ENCODE measurements around the gene SELENOF. TPM values are rescaled to one million over a fixed set of nuclear protein-coding genes. Genes with fewer than 3 reads are reported as not detected.

Gene SELENOF
- total and polyA plus RNA-seq, 2 donors (not counting 1 experiment from before 2014, with no cell fraction given): 207 to 351 TPM

DNA sequence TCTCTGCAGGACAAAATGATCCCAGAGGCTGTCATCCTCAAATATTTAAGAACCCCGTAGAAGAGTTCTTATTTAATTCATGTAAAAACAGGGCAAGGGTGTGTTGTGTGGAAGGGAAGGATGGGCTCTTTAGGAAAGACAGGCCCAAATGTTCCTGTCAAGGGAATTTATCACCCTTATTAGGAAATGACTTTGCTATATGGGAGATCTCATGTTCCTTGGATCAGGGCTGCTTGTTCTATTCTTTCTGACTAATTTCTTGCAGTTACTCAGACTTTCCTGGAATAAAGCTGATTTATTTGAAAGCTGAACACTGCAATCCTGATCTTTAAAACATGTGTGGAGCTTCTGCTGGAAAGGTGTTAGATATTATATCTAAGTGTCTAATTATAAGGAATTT lies 72.8 kb downstream of the SELENOF start:
- no peak overlapping the region for H2AFZ ChIP-seq (ENCODE audit: low read length)
- no peak overlapping the region for H3K9ac ChIP-seq (ENCODE audit: insufficient read depth, low read length)
- no peak overlapping the region for H3K4me2 ChIP-seq (ENCODE audit: extremely low read depth, insufficient read depth, low read length)
- DNase-seq (ENCODE audit: low read depth in 2 of 2): peak; percentile 11 to 50
- TF ChIP-seq, protein P1, sequence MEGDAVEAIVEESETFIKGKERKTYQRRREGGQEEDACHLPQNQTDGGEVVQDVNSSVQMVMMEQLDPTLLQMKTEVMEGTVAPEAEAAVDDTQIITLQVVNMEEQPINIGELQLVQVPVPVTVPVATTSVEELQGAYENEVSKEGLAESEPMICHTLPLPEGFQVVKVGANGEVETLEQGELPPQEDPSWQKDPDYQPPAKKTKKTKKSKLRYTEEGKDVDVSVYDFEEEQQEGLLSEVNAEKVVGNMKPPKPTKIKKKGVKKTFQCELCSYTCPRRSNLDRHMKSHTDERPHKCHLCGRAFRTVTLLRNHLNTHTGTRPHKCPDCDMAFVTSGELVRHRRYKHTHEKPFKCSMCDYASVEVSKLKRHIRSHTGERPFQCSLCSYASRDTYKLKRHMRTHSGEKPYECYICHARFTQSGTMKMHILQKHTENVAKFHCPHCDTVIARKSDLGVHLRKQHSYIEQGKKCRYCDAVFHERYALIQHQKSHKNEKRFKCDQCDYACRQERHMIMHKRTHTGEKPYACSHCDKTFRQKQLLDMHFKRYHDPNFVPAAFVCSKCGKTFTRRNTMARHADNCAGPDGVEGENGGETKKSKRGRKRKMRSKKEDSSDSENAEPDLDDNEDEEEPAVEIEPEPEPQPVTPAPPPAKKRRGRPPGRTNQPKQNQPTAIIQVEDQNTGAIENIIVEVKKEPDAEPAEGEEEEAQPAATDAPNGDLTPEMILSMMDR (conservative IDR thresholded peaks at IDR 0.05 in 1 of 2, IDR thresholded peaks at IDR 0.05 in 1 of 2; ENCODE audit: low read depth in 1 of 2, low read length in 2 of 2): no peak
- no peak for TF ChIP-seq EZH2 (IDR thresholded peaks at IDR 0.05; ENCODE audit: low read length, missing control alignments)
- no peak overlapping the region for H3K27ac ChIP-seq (ENCODE audit: insufficient read depth, low read length)
- H4K20me1 ChIP-seq (ENCODE audit: control insufficient read depth, extremely low read depth, insufficient read depth, low read length): no peaks in the 10 kb centered on the region
- H3K27me3 ChIP-seq (ENCODE audit: control insufficient read depth, insufficient read depth, low read length): no peaks in the 10 kb centered on the region
- H3K4me3 ChIP-seq (replicated peaks in 1 of 4; ENCODE audit: control extremely low read depth in 1 of 4, insufficient read depth in 1 of 4, low read depth in 3 of 4, low read length in 4 of 4): no peak overlapping the region
- H3K9me3 ChIP-seq (ENCODE audit: control insufficient read depth, insufficient read depth, low read depth, low read length): no peaks in the 10 kb centered on the region
- no peaks in the 10 kb centered on the region for H3K79me2 ChIP-seq (ENCODE audit: control insufficient read depth, insufficient read depth, low read length)
- H3K4me1 ChIP-seq (ENCODE audit: control insufficient read depth, extremely low read depth, insufficient read depth, low read length): peaks cover under 1% of the 10 kb centered on the region
- H3K36me3 ChIP-seq (ENCODE audit: control insufficient read depth, insufficient read depth, low read length): no peaks in the 10 kb centered on the region

DNA sequence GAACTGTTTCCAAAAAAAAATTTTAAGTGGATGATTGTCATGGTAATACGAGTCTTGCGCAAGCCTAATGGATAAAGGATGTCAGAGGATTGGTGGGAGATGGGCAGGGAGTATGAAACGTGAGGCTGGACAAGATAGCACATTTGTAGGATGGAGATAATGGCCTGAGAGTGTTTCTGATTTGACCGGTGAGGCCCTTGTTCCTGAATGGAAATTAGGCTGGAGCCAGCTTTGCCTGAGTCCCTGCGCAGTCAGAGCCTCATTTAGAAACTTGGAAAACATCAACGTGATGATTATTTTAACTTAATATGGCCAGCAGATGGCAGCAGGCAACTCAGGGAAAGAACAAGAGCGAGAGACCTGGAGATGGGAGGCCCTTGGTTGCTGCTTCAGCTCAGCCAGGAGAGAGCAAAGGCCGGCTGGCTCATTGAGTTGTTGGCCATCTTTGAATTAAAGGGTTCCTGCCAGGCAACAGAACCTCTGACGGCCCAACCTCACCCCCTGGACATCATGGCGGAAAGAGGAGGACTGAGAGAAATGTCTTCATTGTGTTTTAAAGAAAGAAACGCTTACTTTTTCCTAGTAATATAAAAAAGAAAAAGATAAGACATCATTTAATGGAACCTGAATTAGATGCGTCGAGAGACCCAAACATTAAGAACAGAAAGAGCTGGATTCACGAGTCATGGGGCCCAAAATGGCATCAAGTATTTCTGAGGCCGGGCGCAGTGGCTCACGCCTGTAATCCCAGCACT lies 80.3 kb downstream of the SELENOF start:
- no peaks in the 10 kb centered on the region for H3K27me3 ChIP-seq (ENCODE audit: control insufficient read depth, insufficient read depth, low read length)
- no peak overlapping the region for H3K4me2 ChIP-seq (ENCODE audit: extremely low read depth, insufficient read depth, low read length)
- TF ChIP-seq, protein P1 (conservative IDR thresholded peaks at IDR 0.05 in 1 of 2, IDR thresholded peaks at IDR 0.05 in 1 of 2; ENCODE audit: low read depth in 1 of 2, low read length in 2 of 2): peak; percentile 51 to 59
- no peak for TF ChIP-seq EZH2 (IDR thresholded peaks at IDR 0.05; ENCODE audit: low read length, missing control alignments)
- H3K4me1 ChIP-seq (ENCODE audit: control insufficient read depth, extremely low read depth, insufficient read depth, low read length): no peaks in the 10 kb centered on the region
- DNase-seq (ENCODE audit: low read depth in 2 of 2): peak; percentile 79 to 94
- no peaks in the 10 kb centered on the region for H4K20me1 ChIP-seq (ENCODE audit: control insufficient read depth, extremely low read depth, insufficient read depth, low read length)
- H3K9ac ChIP-seq (ENCODE audit: insufficient read depth, low read length): no peak overlapping the region
- H3K27ac ChIP-seq (ENCODE audit: insufficient read depth, low read length): no peak overlapping the region
- no peak overlapping the region for H3K4me3 ChIP-seq (replicated peaks in 1 of 4; ENCODE audit: control extremely low read depth in 1 of 4, insufficient read depth in 1 of 4, low read depth in 3 of 4, low read length in 4 of 4)
- H3K36me3 ChIP-seq (ENCODE audit: control insufficient read depth, insufficient read depth, low read length): no peaks in the 10 kb centered on the region
- H3K79me2 ChIP-seq (ENCODE audit: control insufficient read depth, insufficient read depth, low read length): no peaks in the 10 kb centered on the region
- no peaks in the 10 kb centered on the region for H3K9me3 ChIP-seq (ENCODE audit: control insufficient read depth, insufficient read depth, low read depth, low read length)
- peak overlapping the region; percentile 56 for H2AFZ ChIP-seq (ENCODE audit: low read length)

DNA sequence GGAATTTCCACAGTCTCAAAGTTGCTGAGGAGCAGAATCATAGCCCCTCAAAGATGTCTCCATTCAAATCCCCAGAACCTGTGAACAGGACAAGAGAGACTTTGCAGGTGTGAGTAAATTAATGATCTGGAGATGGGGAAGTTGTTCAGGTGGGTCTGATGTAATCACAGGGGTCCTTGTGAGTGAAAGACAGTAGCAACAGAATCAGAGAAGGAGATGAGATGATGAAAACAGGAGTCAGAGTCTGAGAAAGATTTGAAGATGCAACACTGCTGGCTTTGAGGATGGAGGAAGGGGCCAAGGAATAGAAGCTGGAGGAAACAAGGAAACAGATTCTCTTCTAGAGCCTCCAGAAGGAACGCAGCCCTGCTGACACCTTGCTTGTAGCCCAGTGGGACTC lies 81.5 kb downstream of the SELENOF start:
- TF ChIP-seq EZH2 (IDR thresholded peaks at IDR 0.05; ENCODE audit: low read length, missing control alignments): no peak
- TF ChIP-seq, protein P1 (conservative IDR thresholded peaks at IDR 0.05 in 1 of 2, IDR thresholded peaks at IDR 0.05 in 1 of 2; ENCODE audit: low read depth in 1 of 2, low read length in 2 of 2): no peak
- no peak overlapping the region for H3K4me3 ChIP-seq (replicated peaks in 1 of 4; ENCODE audit: control extremely low read depth in 1 of 4, insufficient read depth in 1 of 4, low read depth in 3 of 4, low read length in 4 of 4)

More for the DNA sequence above, 81.5 kb downstream of the SELENOF start:
- no peak for DNase-seq (ENCODE audit: low read depth in 2 of 2)
- Histone ChIP-seq H3K9me3 (ENCODE audit: control insufficient read depth, insufficient read depth, low read depth, low read length) (no peaks in the 10 kb centered on the region), H3K36me3 (ENCODE audit: control insufficient read depth, insufficient read depth, low read length) (no peaks in the 10 kb centered on the region), H3K27ac (ENCODE audit: insufficient read depth, low read length) (no peak overlapping the region), H3K79me2 (ENCODE audit: control insufficient read depth, insufficient read depth, low read length) (no peaks in the 10 kb centered on the region), H4K20me1 (ENCODE audit: control insufficient read depth, extremely low read depth, insufficient read depth, low read length) (no peaks in the 10 kb centered on the region), H2AFZ (ENCODE audit: low read length) (no peak overlapping the region), H3K9ac (ENCODE audit: insufficient read depth, low read length) (no peak overlapping the region), H3K27me3 (ENCODE audit: control insufficient read depth, insufficient read depth, low read length) (no peaks in the 10 kb centered on the region), H3K4me1 (ENCODE audit: control insufficient read depth, extremely low read depth, insufficient read depth, low read length) (no peaks in the 10 kb centered on the region), H3K4me2 (ENCODE audit: extremely low read depth, insufficient read depth, low read length) (no peak overlapping the region)

Data from fibroblast of lung (primary cell).